HepG2 (cell line): Measurements from ENCODE around the gene PRKCD. TPM values are rescaled to one million over a fixed set of nuclear protein-coding genes. Genes with fewer than 3 reads are reported as not detected.
"Not testable (repeated sequence)": the region's sequence is repeated elsewhere in the genome, so short reads cannot be mapped to it uniquely, and the experiment has no call there.

Source experiments
- ATAC-seq: fragments of 200-7000 bp; cut with Tn5 transposase; 3 replicates; pipeline ENCODE4 v1.9.1; 2020; ENCODE audit warnings: mild to moderate bottlenecking, moderate library complexity
- BruUV-seq: library from RNA; stranded (reverse); fragments of 400-500 nt; replicated peaks from 2 replicates; lab custom pipeline; 2021; lab: Mats Ljungman, UMichigan
- CTCF ChIA-PET: fragments of 300-600 bp; formaldehyde crosslinking; extraction: SDS; loops from one replicate; lab custom pipeline; 2021; ENCODE audit warnings: low total read pairs, inconsistent platforms, low intra/inter-chr PET ratio; lab: Yijun Ruan, JAX
- POLR2A ChIA-PET: fragments of 350-600 bp; sonication (Branson Sonifier 250); formaldehyde crosslinking; loops from one replicate; lab custom pipeline; 2020; ENCODE audit warnings: antibody characterized with exemption, inconsistent platforms; lab: Yijun Ruan, JAX
- DNase-seq: peaks from one replicate; pipeline ENCODE4 v3.0.0-alpha.2; 2015; ENCODE audit warnings: low spot score
- FAIRE-seq: peaks from 3 replicates; lab custom pipeline; 2011; peaks lifted over from hg19 to GRCh38; lab: Jason Lieb, UNC
- H2AFZ ChIP-seq: one replicate; pipeline ENCODE4 v1.6.1; 2011; ENCODE audit warnings: low read length, inconsistent platforms
- H3K27ac ChIP-seq: fragments of 300-600 bp; 3 replicates; pipeline ENCODE4 v1.8.0; 2011; ENCODE audit warnings: mixed run types, mild to moderate bottlenecking, mixed read lengths, low read length, inconsistent platforms; ENCODE audit not compliant: insufficient read depth; ENCODE audit errors: extremely low read length
- H3K27me3 ChIP-seq, 2 experiments: fragments of 200-600 bp in 1 of 2; 2 replicates in 1 of 2; 3 replicates in 1 of 2; pipeline versions ENCODE4 v1.6.0 to v1.8.0; 2011; ENCODE audit warnings: low read length in 2 of 2, mild to moderate bottlenecking in 2 of 2, moderate library complexity in 2 of 2, inconsistent platforms in 1 of 2; ENCODE audit not compliant: insufficient read depth in 2 of 2, control insufficient read depth in 1 of 2
- H3K36me3 ChIP-seq, 2 experiments: fragments of 200-600 bp in 1 of 2; replicated peaks in 1 of 2; 2 replicates in 1 of 2; 3 replicates in 1 of 2; pipeline versions ENCODE4 v1.5.1 to v1.8.0; 2011; ENCODE audit warnings: low read length in 2 of 2, inconsistent platforms in 1 of 2; ENCODE audit not compliant: insufficient read depth in 2 of 2, control insufficient read depth in 1 of 2
- H3K4me1 ChIP-seq: 2 replicates; pipeline ENCODE4 v1.5.1; 2012; ENCODE audit warnings: low read length, inconsistent platforms; ENCODE audit not compliant: insufficient read depth
- H3K4me2 ChIP-seq: 2 replicates; pipeline ENCODE4 v1.6.0; 2011; ENCODE audit warnings: low read depth, low read length, inconsistent platforms
- H3K4me3 ChIP-seq, 3 experiments: fragments of 200-600 bp in 1 of 3; sonication (generic), shearing (Covaris generic) in 1 of 3; replicated peaks in 1 of 3; 2 replicates each; pipeline ENCODE4 v1.5.1; 2011 to 2016; ENCODE audit warnings: low read length in 3 of 3, inconsistent platforms in 2 of 3, low read depth in 2 of 3, mild to moderate bottlenecking in 2 of 3, control low read depth in 1 of 3, mixed read lengths in 1 of 3; ENCODE audit not compliant: insufficient read depth in 1 of 3
- H3K79me2 ChIP-seq: one replicate; pipeline ENCODE4 v1.6.1; 2011; ENCODE audit warnings: low read length, inconsistent platforms; ENCODE audit not compliant: insufficient read depth
- H3K9ac ChIP-seq: 2 replicates; pipeline ENCODE4 v1.6.0; 2011; ENCODE audit warnings: mild to moderate bottlenecking, low read depth, low read length, inconsistent platforms; ENCODE audit not compliant: insufficient read depth
- H3K9me3 ChIP-seq: 2 replicates; pipeline ENCODE4 v1.5.1; 2012; ENCODE audit warnings: mild to moderate bottlenecking, low read length
- H4K20me1 ChIP-seq: 2 replicates; pipeline ENCODE4 v1.6.0; 2011; ENCODE audit warnings: inconsistent platforms, mild to moderate bottlenecking, low read length, moderate library complexity; ENCODE audit not compliant: insufficient read depth
- ARID2 ChIP-seq: sonication (generic); formaldehyde crosslinking; IDR thresholded peaks from 2 replicates; pipeline ENCODE4 v1.8.1; 2022; ENCODE audit warnings: mild to moderate bottlenecking, missing genetic modification reagents, borderline replicate concordance
- BCL6 ChIP-seq: IDR thresholded peaks from 2 replicates; pipeline ENCODE4 v1.6.1; 2016; ENCODE audit warnings: missing genetic modification reagents, missing compliant biosample characterization
- KDM5B ChIP-seq: sonication (generic); formaldehyde crosslinking; IDR thresholded peaks from 2 replicates; pipeline ENCODE4 v1.4.0; 2020; ENCODE audit warnings: missing genetic modification reagents, mild to moderate bottlenecking, borderline replicate concordance
- POLR2AphosphoS5 ChIP-seq: IDR thresholded peaks from 2 replicates; pipeline ENCODE4 v1.6.1; 2012; ENCODE audit warnings: low read depth, low read length
- TBP ChIP-seq: sonication (generic); formaldehyde crosslinking; IDR thresholded peaks from 2 replicates; pipeline ENCODE4 v1.5.0; 2020; ENCODE audit warnings: missing genetic modification reagents
- TFAP4 ChIP-seq: sonication (generic); IDR thresholded peaks from 2 replicates; pipeline ENCODE4 v1.6.1; 2016; ENCODE audit warnings: low read depth, borderline replicate concordance
- ZNF292 ChIP-seq: sonication (generic); formaldehyde crosslinking; IDR thresholded peaks from 2 replicates; pipeline ENCODE4 v1.8.1; 2022; ENCODE audit warnings: mild to moderate bottlenecking, low read depth, missing genetic modification reagents, borderline replicate concordance
- ZNF547 ChIP-seq: sonication (generic); formaldehyde crosslinking; IDR thresholded peaks from 2 replicates; pipeline ENCODE4 v1.5.1; 2020; ENCODE audit warnings: mild to moderate bottlenecking, missing genetic modification reagents
- ZNF644 ChIP-seq: IDR thresholded peaks from 2 replicates; pipeline ENCODE4 v1.6.1; 2016; ENCODE audit warnings: low read depth
- WGBS: methylation state at CpG from one replicate; pipeline ENCODE4 v1.1.6; 2017; ENCODE audit warnings: low lambda C conversion rate; 5-methylcytosine and 5-hydroxymethylcytosine counted together
- in situ Hi-C: cut with HindIII; loops from 2 replicates; pipeline ENCODE4 v1.10.0; 2017; ENCODE audit warnings: low pct_unique_long_range_greater_than_20kb; ENCODE audit not compliant: extremely low pct_ligation_motif_present
- intact Hi-C: fragments of 100-400 bp; cut with micrococcal nuclease; formaldehyde crosslinking; loops from one replicate; pipeline ENCODE4 v1.10.0; 2022; ENCODE audit not compliant: unreplicated experiment
- polyA plus RNA-seq, 8 experiments: library from polyadenylated mRNA; depleted of rRNA in 3 of 8; stranded (reverse) in 7 of 8; unstranded in 1 of 8; fragments of >200 nt; fragmentation: Illumina TruSeq in 4 of 8; extraction: Trizol in 4 of 8; gene quantifications; 2 replicates each; pipeline versions ENCODE4 v1.2.1 to v1.2.3, GENCODE V29; 2011 to 2016; ENCODE audit warnings: low read depth in 4 of 8, missing spikeins in 1 of 8, mixed read lengths in 1 of 8; ENCODE audit not compliant: insufficient read depth in 1 of 8
- total RNA-seq, 5 experiments: library from RNA; depleted of rRNA; stranded (reverse); fragments of >200 nt; fragmentation: Illumina TruSeq; extraction: Trizol; gene quantifications; 2 replicates each; pipeline ENCODE4 v1.2.3, GENCODE V29; 2016; ENCODE audit warnings: low read depth in 1 of 5
- TF ChIP-seq, protein P1 (sequence below): sonication (generic); formaldehyde crosslinking; IDR thresholded peaks from 2 replicates; pipeline ENCODE4 v1.4.0; 2020; ENCODE audit warnings: missing genetic modification reagents

Gene PRKCD
- total and polyA plus RNA-seq, 2 of the 13 experiments (the other 11 are each of a cell fraction or from before 2014, with no cell fraction given): 1.6 to 40.7 TPM

- TF ChIP-seq ZNF292 (CRISPR knock-in tag): no peak
- no peak for TF ChIP-seq KDM5B (CRISPR knock-in tag)
- TF ChIP-seq POLR2AphosphoS5: no peak
- TF ChIP-seq TBP (CRISPR knock-in tag): no peak
- no peak for TF ChIP-seq ZNF547 (CRISPR knock-in tag)
- peak; percentile 74 for TF ChIP-seq TFAP4
- no peak for TF ChIP-seq ARID2
- TF ChIP-seq, protein P1, sequence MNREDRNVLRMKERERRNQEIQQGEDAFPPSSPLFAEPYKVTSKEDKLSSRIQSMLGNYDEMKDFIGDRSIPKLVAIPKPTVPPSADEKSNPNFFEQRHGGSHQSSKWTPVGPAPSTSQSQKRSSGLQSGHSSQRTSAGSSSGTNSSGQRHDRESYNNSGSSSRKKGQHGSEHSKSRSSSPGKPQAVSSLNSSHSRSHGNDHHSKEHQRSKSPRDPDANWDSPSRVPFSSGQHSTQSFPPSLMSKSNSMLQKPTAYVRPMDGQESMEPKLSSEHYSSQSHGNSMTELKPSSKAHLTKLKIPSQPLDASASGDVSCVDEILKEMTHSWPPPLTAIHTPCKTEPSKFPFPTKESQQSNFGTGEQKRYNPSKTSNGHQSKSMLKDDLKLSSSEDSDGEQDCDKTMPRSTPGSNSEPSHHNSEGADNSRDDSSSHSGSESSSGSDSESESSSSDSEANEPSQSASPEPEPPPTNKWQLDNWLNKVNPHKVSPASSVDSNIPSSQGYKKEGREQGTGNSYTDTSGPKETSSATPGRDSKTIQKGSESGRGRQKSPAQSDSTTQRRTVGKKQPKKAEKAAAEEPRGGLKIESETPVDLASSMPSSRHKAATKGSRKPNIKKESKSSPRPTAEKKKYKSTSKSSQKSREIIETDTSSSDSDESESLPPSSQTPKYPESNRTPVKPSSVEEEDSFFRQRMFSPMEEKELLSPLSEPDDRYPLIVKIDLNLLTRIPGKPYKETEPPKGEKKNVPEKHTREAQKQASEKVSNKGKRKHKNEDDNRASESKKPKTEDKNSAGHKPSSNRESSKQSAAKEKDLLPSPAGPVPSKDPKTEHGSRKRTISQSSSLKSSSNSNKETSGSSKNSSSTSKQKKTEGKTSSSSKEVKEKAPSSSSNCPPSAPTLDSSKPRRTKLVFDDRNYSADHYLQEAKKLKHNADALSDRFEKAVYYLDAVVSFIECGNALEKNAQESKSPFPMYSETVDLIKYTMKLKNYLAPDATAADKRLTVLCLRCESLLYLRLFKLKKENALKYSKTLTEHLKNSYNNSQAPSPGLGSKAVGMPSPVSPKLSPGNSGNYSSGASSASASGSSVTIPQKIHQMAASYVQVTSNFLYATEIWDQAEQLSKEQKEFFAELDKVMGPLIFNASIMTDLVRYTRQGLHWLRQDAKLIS: no peak
- TF ChIP-seq ZNF644 (CRISPR knock-in tag): peak; percentile 77
- peak; percentile 54; the same call in 1 of the 2 replicates for TF ChIP-seq BCL6 (CRISPR knock-in tag)
These were observed 10.5 kb upstream of the PRKCD start (continued) for GRCh38 chr3:53150247-53151085.

DNA sequence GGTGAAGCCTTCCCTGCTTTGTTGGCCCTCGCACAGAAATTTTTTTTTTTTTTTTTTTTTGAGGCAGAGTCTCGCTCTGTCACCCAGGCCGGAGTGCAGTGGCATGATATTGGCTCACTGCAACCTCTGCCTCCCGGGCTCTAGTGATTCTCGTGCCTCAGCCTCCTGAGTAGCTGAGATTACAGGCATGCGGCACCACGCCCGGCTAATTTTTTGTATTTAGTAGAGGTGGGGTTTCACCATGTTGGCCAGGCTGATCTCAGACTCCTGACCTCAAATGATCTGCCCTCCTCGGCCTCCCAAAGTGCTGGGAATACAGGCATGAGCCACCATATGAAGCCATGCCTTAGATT lies 9.9 kb upstream of the PRKCD start:
- intact Hi-C loops, DNase-seq, H3K4me3 ChIP-seq, H3K9me3 ChIP-seq, H3K36me3 ChIP-seq, H3K9ac ChIP-seq, CTCF ChIA-PET, H2AFZ ChIP-seq, H3K27ac ChIP-seq, ATAC-seq, in situ Hi-C loops, BruUV-seq, FAIRE-seq, H4K20me1 ChIP-seq, H3K79me2 ChIP-seq: not testable (repeated sequence)
- POLR2A ChIA-PET: interaction anchor here (2.4 to 2.6 kb wide), 2 partner anchors 9 to 18 kb away, joined by 13 to 31 read pairs; partner anchors contain the start of gene PRKCD
- H3K27me3 ChIP-seq: peaks cover 2 to 61% of the 10 kb centered on the region in 2 experiments; a peak in 4 of 5 replicates
- 62% methylated on average over 9 of the region's 9 CpGs for WGBS
- peaks cover 54% of the 10 kb centered on the region for H3K4me1 ChIP-seq
- peak overlapping the region; percentile 41 for H3K4me2 ChIP-seq
